Small intestine (tissue), 7 donors: ENCODE data around the gene TOX2. TPM values are rescaled to one million over a fixed set of nuclear protein-coding genes. Genes with fewer than 3 reads are reported as not detected.

Experiments used
- DNase-seq, 2 donors: peaks; one replicate each; pipeline versions ENCODE4 v3.0.0 to v3.0.0-alpha.2; 2013
- FAIRE-seq: peaks from 2 replicates; lab custom pipeline; 2012; peaks lifted over from hg19 to GRCh38; lab: Jason Lieb, UNC
- H3K27ac ChIP-seq, 3 donors: one replicate each; pipeline ENCODE4 v1.5.1; 2013; ENCODE audit warnings: low read length in 2 of 3, mild to moderate bottlenecking in 2 of 3, control low read depth in 1 of 3, inconsistent platforms in 1 of 3, low read depth in 1 of 3, moderate library complexity in 1 of 3
- H3K27me3 ChIP-seq, 3 donors: one replicate each; pipeline ENCODE4 v1.6.1; 2013; ENCODE audit warnings: low read length in 3 of 3, inconsistent platforms in 1 of 3; ENCODE audit not compliant: control insufficient read depth in 3 of 3, insufficient read depth in 3 of 3
- H3K36me3 ChIP-seq, 3 donors: one replicate each; pipeline ENCODE4 v1.6.1; 2013; ENCODE audit warnings: low read length in 3 of 3, inconsistent platforms in 1 of 3, low read depth in 1 of 3, mild to moderate bottlenecking in 1 of 3, moderate library complexity in 1 of 3; ENCODE audit not compliant: control insufficient read depth in 3 of 3, insufficient read depth in 2 of 3
- H3K4me1 ChIP-seq, 3 donors: one replicate each; pipeline ENCODE4 v1.6.1; 2013; ENCODE audit warnings: low read length in 2 of 3, inconsistent platforms in 1 of 3, low read depth in 1 of 3, mild to moderate bottlenecking in 1 of 3, moderate library complexity in 1 of 3; ENCODE audit not compliant: control insufficient read depth in 3 of 3, insufficient read depth in 2 of 3
- H3K4me3 ChIP-seq, 3 donors: one replicate each; pipeline ENCODE4 v1.5.1; 2013; ENCODE audit warnings: low read length in 3 of 3, control low read depth in 1 of 3, inconsistent platforms in 1 of 3, low read depth in 1 of 3, mild to moderate bottlenecking in 1 of 3, moderate library complexity in 1 of 3
- H3K9me3 ChIP-seq, 2 donors: one replicate each; pipeline ENCODE4 v1.6.1; 2013; ENCODE audit warnings: low read depth in 1 of 2, low read length in 1 of 2; ENCODE audit not compliant: control insufficient read depth in 2 of 2, insufficient read depth in 1 of 2
- WGBS, 3 donors: extraction: QIAGEN DNeasy Blood & Tissue Kit; methylation state at CpG; one replicate each; pipeline ENCODE4 v1.1.7; 2013; 5-methylcytosine and 5-hydroxymethylcytosine counted together
- polyA plus RNA-seq, 4 donors: library from polyadenylated mRNA; stranded (reverse) in 3 of 4; unstranded in 1 of 4; fragments of 200-250 nt in 3 of 4; fragments of 120-200 nt in 1 of 4; gene quantifications; one replicate each; pipeline versions ENCODE4 v1.2.1 to v1.2.3, GENCODE V29; 2013
- donor health status: healthy with polysubstance abuse.
- donor health status: control.
- donor health status: control.
- donor health status: Bipolar disorder and iron deficiency.
- donor health status: healthy.

The TOX2 gene
- polyA plus RNA-seq, 4 donors: 1.7 to 10.6 (median 3.0) TPM; not detected in 1

- no peak overlapping the region for H3K4me3 ChIP-seq
- DNase-seq: no peak
- H3K9me3 ChIP-seq: no peaks in the 10 kb centered on the region
- H3K4me1 ChIP-seq: no peaks in the 10 kb centered on the region
- H3K27ac ChIP-seq: no peak overlapping the region
- H3K27me3 ChIP-seq: no peaks in the 10 kb centered on the region
- FAIRE-seq: no peak
- no peaks in the 10 kb centered on the region for H3K36me3 ChIP-seq
- 64 to 78% (median 67%) methylated on average over 4 of the region's 4 CpGs for WGBS, 3 donors
Observed at GRCh38 chr20:44081476-44081875, 166.8 kb downstream of the TOX2 start.

- H3K9me3 ChIP-seq: no peaks in the 10 kb centered on the region
- no peaks in the 10 kb centered on the region for H3K4me1 ChIP-seq
- WGBS, 3 donors: 74 to 79% (median 74%) methylated on average over 5 of the region's 5 CpGs
- no peak overlapping the region for H3K27ac ChIP-seq
- FAIRE-seq (no peak), DNase-seq (no peak)
- H3K27me3 ChIP-seq: no peaks in the 10 kb centered on the region
- no peak overlapping the region for H3K4me3 ChIP-seq
- no peaks in the 10 kb centered on the region for H3K36me3 ChIP-seq
Observed at GRCh38 chr20:44081888-44082287, 167.2 kb downstream of the TOX2 start.

GRCh38 chr20:44083220-44083933 is 168.7 kb downstream of the TOX2 start:
- Histone ChIP-seq H3K9me3 (no peaks in the 10 kb centered on the region), H3K36me3 (no peaks in the 10 kb centered on the region), H3K4me1 (no peaks in the 10 kb centered on the region), H3K27ac (no peak overlapping the region), H3K27me3 (no peaks in the 10 kb centered on the region), H3K4me3 (no peak overlapping the region)
- 88 to 89% (median 88%) methylated on average over 10 of the region's 10 CpGs for WGBS, 3 donors
- DNase-seq (no peak), FAIRE-seq (no peak)

- FAIRE-seq: no peak
Observed at GRCh38 chr20:44084439-44084838, 169.8 kb downstream of the TOX2 start.

GRCh38 chr20:44084891-44085290 is 170.2 kb downstream of the TOX2 start:
- Histone ChIP-seq H3K36me3 (no peaks in the 10 kb centered on the region), H3K27ac (no peak overlapping the region), H3K4me1 (no peaks in the 10 kb centered on the region), H3K9me3 (no peaks in the 10 kb centered on the region), H3K4me3 (no peak overlapping the region), H3K27me3 (no peaks in the 10 kb centered on the region)
- 92 to 99% (median 97%) methylated on average over 7 of the region's 7 CpGs for WGBS, 3 donors
- DNase-seq: no peak
- FAIRE-seq: no peak

More at GRCh38 chr20:44084439-44084838, 169.8 kb downstream of the TOX2 start:
- H3K27me3 ChIP-seq: no peaks in the 10 kb centered on the region
- H3K4me3 ChIP-seq: no peak overlapping the region
- no peak overlapping the region for H3K27ac ChIP-seq
- 58 to 77% (median 61%) methylated on average over 2 of the region's 2 CpGs for WGBS, 3 donors
- no peaks in the 10 kb centered on the region for H3K9me3 ChIP-seq
- no peaks in the 10 kb centered on the region for H3K36me3 ChIP-seq
- DNase-seq: no peak
- no peaks in the 10 kb centered on the region for H3K4me1 ChIP-seq

- FAIRE-seq: no peak
- H3K27ac ChIP-seq: no peak overlapping the region
- WGBS, 3 donors: 73 to 81% (median 77%) methylated on average over 17 of the region's 17 CpGs
Observed at GRCh38 chr20:44085616-44086434, 171.2 kb downstream of the TOX2 start.

GRCh38 chr20:44087051-44087856 is 172.6 kb downstream of the TOX2 start:
- 81 to 89% (median 84%) methylated on average over 15 of the region's 15 CpGs for WGBS, 3 donors
- no peaks in the 10 kb centered on the region for H3K36me3 ChIP-seq

More at GRCh38 chr20:44085616-44086434, 171.2 kb downstream of the TOX2 start:
- Histone ChIP-seq H3K4me1 (no peaks in the 10 kb centered on the region), H3K9me3 (no peaks in the 10 kb centered on the region), H3K36me3 (no peaks in the 10 kb centered on the region), H3K4me3 (no peak overlapping the region), H3K27me3 (no peaks in the 10 kb centered on the region)
- no peak for DNase-seq

GRCh38 chr20:44087857-44088120 is 173.1 kb downstream of the TOX2 start:
- no peaks in the 10 kb centered on the region for H3K36me3 ChIP-seq
- FAIRE-seq (no peak), DNase-seq (no peak)
- no peak overlapping the region for H3K4me3 ChIP-seq
- no peaks in the 10 kb centered on the region for H3K27me3 ChIP-seq
- WGBS, 3 donors: 73 to 90% (median 88%) methylated on average over 4 of the region's 4 CpGs
- no peak overlapping the region for H3K27ac ChIP-seq
- H3K4me1 ChIP-seq: no peaks in the 10 kb centered on the region
- H3K9me3 ChIP-seq: no peaks in the 10 kb centered on the region

More at GRCh38 chr20:44087051-44087856, 172.6 kb downstream of the TOX2 start:
- FAIRE-seq: no peak
- no peaks in the 10 kb centered on the region for H3K9me3 ChIP-seq
- no peak overlapping the region for H3K27ac ChIP-seq
- no peaks in the 10 kb centered on the region for H3K4me1 ChIP-seq
- DNase-seq: no peak
- no peaks in the 10 kb centered on the region for H3K27me3 ChIP-seq
- H3K4me3 ChIP-seq: no peak overlapping the region
